Dedifferentiated amniotic fluid mesenchymal stem cell (primary cell): Measurements from ENCODE around the gene DNAI4.
"Not testable (repeated sequence)": the region's sequence is repeated elsewhere in the genome, so short reads cannot be mapped to it uniquely, and the experiment has no call there.

Source experiments
- DNase-seq: peaks from one replicate; pipeline ENCODE4 v3.0.0-alpha.2; 2016; ENCODE audit errors: extremely low spot score

The DNAI4 gene

DNA sequence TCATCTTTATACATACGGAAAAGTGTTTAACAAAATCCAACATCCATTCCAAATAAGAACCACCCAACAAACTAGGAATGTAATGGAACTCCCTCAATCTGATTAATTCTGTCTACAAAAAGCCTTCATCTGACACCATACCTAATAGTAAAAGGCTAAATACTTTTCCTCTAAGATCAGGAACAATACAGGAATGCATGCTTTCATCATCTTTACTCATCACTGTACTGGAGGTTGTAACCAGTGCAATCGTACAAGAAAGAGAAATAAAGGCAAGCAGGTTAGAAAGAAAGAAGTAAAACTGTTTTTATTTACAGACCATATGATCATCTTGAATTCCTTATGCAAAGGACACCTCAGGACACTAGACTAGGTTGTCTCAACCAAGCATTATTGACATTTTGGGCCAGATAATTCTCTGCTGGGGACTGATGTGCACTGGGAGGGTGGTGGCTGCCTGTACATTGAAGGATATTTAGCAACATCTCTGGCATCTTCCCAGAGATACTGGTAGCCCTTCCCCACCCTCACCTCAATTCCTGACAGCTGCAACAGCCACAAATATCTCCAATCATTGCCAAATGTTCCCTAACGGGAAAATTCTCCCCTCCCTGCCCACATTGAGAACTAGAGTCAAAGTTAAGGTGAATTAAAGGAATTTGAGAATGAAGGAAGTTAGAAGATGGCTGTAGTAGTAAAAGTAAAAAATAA is 93.0 kb downstream of the DNAI4 start:
- no peak for DNase-seq

DNA sequence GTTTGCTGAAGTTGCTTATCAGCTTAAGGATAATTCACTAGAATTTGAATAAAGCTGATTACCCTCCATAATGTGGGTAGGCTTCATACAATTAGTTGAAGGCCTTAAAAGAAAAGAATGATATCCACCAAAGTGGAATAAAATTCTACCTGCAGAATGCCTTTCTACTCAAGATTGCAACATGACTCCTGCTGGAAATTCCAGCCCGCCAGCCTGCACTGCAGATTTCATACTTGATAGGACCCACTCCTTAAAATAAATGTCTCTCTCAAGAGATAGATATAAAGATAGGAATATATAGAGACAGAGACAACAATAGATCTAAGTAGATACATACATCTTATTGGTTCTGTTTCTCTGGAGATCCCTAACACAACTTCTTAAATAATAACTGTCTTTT is 99.9 kb downstream of the DNAI4 start:
- DNase-seq = no peak

DNA sequence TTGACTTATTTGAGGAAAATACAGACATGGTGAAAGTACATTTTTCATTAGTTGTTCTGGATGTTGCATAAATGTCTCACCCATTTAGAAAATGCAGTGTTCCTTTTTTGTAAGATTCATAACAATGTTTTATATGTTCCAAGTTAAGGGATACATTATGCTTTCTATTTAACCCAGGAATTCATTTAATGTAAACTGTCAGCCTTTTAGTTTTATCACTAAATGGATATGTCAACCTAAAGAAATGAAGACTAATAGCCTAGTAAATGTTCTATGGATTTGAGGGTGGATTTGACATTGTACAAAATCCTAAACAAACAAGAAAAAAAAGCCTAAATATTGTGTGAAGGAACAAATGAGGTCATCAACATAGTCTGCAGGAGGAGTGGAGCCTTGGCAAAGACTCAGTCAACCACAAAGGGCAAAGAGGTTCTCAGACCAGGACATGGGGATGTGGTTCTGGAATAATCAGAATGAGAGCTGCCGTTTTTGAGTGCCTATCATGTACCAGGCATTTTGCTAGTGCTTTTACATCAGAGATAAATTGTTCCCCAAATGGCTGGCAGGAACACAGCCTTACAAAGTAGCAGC is 114.8 kb downstream of the DNAI4 start:
- DNase-seq = peak; percentile 41

DNA sequence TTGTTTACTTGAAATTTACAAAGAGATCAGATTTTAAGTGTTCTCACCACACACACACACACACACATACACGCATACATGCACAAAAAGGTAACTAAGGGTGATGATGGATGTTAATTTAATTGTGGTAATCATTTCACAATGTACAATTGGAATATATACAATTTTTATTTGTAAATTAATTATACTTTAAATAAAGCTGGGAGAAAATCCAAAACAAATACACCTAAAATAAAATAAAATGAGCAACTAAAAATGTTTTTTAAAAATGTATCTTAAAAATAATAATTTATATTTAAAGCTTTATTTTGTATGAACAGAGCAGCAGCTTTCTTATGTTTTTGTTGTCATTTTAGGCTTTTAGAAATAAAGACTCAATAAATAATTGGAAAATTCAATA is 115.4 kb downstream of the DNAI4 start:
- DNase-seq = no peak

DNA sequence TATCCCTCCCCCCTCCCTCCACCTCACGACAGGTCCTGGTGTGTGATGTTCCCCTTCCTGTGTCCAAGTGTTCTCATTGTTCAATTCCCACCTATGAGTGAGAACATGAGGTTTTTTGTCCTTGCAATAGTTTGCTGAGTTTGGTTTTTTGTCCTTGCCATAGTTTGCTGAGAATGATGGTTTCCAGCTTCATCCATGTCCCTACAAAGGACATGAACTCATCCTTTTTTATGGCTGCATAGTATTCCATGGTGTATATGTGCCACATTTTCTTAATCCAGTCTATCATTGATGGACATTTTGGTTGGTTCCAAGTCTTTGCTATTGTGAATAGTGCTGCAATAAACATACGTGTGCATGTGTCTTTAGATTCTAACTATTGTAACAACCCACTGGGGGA is 128.8 kb downstream of the DNAI4 start:
- DNase-seq = not testable (repeated sequence)

DNA sequence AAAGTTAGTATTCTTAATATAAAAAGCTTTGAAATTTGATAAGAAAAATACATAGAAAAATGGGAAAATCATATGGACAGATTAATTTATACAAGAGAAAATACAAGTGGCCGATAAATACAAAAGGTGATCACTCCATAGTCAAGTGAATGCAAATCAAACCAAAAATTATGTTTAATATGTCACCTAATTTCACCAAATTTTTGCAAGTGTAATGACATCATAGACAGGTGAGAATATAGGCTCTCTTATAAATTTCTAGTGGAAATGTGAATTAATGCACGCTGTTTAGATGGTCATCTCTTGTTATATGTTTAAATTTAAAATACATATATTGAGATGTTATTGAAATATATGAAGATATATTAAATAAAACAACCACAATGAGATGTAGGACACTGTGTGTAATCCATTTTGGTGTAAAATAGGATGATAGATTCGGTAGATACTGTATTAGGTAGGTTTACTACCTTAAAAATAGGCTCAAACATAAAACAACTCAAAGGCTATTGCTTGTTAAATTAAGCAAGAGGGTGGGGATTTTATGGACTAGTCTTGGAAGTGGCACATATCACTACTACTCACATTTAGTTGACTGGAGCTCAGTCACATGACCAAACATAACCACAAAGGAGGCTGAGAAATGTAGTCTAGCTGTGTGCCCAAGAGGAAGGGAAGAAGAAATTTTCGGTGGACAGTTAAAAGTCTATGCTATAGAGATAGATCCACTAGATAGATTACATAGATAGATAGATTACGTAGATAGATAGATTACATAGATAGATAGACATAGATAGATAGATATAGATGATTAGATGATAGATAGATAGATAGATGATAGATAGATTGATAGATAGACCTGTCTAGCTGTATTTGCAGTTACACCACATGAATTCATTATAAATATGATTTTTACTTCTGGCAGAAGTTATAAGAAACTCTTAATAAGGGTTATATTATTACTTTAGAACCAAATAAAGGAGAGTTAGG is 132.7 kb downstream of the DNAI4 start:
- DNase-seq = no peak

DNA sequence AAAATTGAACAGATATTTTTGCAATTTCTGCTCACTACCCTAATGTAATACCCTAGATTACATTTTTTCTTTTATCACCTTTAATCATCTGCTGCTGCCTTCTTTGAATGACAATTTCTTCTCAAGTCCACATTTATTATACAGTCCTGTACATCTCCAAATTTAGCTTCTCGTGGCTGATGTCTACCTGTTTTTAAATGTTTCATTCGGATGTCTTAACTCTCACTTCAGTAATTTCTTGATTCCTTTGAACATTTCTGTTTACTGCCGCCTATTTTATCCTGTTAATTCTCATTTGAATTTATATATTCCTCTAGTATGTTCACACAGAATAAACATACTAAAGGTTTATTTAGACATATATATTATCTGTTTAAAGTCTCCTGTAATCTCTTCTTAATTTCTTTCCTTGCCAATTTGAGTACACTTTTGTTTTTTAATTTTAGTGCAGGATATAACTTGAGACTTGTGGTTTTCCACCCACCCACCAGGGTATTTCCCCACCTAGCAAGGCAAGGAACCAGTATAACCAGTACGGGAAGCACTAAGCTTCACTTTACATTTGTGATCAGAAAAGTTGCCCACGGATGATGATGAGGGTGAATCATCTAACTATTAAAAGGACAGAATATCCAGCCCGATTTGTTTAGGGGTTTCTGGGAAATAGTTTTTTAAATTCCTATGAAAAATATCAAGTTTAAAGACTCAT is 136.3 kb downstream of the DNAI4 start:
- no peak for DNase-seq

DNA sequence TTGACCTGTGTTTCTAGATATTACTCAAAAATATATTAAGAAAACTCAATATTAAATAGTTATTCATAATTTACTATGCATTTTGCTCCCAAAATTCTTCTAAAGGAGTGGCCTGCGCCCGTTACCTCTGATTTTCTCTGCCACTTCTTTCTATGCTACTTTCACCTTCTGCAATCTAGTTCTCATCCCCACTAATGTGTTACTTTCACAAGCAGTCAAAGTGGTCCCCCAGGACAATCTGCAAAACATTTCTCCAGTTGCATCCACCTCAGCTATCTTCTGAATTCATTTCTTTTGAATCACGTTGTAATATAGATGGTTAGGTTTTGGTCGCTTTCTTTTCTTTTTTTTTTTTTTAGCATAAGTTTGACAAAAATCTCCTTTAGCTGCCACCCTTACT is 137.0 kb downstream of the DNAI4 start:
- no peak for DNase-seq

DNA sequence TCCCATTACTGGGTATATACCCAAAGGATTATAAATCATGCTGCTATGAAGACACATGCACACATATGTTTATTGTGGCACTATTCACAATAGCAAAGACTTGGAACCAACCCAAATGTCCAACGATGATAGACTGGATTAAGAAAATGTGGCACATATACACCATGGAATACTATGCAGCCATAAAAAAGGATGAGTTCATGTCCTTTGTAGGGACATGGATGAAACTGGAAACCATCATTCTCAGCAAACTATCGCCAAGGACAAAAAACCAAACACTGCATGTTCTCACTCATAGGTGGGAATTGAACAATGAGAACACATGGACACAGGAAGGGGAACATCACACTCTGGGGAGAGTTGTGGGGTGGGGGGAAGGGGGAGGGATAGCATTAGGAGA is 138.9 kb downstream of the DNAI4 start:
- not testable (repeated sequence) for DNase-seq

DNA sequence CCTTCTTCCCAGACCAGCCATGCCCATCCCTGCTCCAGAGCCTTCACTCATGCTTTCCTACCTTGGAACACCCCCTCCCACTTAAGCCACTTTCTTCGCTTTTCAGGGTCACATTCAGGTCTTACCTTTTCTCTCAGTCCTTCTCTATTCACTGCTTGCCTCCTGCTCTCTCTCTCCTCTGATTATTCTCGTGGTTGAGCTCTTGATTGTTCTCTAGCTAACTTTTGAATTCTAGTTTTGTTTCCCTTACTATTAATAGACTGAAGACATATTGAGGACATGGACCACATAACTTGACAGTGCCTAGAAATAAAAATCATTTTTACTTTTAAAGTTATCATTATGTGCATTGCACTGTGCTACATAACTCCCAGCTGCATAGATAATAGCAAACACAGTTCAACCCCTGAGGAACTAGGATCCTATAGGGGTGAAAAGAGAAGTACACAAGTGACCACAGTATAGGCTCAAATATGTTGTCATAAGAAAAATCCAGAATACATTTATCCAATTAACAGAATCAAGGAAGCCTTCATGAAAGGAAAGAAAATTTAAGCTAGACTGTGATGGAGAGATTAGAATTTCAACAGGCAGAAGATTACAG is 145.1 kb downstream of the DNAI4 start:
- DNase-seq = no peak

DNA sequence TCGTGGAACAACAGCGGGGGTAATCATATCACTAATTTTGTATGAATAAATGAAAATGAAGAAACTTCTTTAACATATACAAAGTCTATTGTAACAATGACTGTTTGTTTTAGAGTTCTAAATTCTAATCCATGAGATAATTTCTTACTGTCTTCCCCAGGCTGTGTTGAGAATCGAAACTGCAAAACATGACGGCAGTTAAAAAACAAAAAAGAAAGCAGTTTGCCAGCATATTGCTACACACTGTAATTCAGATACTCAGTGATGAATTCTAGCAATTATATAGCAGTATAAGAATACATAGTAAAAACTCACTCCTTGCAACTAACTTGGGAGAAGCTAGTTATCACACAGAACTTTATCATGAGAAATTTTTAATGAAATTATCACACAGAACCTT is 145.7 kb downstream of the DNAI4 start:
- DNase-seq = no peak

DNA sequence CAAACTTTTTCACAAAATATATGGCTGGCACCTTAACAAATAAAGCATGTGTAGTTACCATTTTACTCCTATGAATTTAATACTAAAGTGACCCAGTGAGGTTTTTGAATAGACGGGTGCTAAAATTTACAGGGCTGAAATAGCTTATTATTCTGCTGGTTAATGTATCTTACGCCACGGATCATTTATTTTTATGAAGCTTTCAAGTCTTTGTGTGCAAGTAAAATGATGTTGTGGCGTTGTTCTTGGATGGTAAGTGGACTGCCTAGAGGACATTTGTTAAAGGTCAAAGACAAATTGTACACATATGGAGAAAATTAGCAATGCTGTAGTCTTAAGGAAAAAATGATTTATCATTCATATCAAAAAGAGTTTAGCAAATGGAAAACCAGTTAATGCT is 146.4 kb downstream of the DNAI4 start:
- DNase-seq = no peak

DNA sequence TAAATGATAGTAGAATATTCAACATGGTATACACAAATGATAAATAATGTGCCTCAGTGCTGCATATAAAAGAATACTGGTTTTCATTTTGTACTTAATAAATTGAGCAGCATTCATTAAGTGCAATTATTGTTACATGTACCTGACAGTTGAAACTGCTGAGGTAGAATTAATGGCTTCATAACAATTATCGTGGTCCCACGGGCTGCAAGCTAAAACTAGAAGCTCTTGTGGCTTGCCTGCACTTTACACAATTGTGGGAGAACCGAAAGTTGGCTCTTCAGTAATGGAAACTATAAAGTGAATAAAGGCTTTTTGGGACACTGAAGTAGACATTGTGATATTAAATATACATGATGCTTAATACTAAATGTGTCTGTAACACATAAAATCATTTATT is 146.8 kb downstream of the DNAI4 start:
- no peak for DNase-seq

DNA sequence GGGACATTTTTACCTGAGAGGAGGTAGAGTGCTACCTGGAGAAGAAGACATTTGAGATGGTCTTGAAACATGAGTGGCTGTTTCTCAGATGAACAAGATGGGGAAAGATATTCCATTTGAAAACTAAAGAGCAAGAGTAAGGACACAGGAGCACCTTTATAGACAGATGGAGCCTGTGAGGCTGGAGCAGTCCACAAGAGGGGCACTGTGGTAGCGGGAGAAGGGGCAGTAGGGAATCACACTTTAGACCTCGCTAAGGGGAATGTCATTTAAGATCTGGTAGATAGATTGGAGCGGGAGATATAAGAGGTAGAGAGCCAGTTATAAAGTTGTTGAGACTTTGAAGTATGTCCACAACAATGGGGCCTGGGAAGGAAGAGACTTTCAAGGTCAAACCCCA is 149.0 kb downstream of the DNAI4 start:
- no peak for DNase-seq

DNA sequence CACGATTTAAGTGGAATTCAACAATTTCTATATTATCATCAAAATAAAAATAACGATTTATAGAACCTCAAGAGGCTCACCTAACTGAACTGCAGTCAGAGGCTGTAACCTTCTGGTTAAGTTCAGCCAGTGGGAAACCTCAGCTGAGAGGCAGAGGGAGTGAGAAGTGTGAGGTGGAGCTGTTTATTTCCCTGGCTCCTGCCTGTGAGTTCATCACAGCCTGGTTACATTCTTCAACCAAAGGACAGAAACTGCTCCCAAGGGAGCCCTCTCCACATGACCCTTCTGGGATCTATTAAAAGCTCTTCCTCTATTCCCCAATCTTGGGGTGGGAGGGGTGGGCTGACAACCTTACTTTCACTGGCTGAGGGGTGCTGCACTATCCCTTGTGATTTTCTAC is 150.2 kb downstream of the DNAI4 start:
- DNase-seq = no peak

DNA sequence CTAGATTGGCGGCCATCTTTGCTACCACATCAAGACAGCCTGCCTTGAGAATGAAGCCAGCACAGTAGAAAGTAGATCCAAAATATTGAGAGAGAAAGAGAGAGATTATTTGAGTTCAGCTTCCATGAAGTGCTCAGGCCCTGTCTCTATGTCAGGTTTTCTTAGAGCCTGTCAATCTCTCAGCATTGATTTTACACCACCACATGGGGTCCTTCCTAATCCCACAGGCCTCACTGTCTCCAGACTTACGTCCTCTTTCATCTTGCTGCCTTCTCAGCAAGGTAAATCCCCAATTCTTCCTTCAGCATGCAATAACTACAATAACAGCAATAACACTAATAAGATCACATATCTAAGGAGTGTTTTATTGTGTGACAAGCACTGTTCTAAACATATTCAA is 151.4 kb downstream of the DNAI4 start:
- no peak for DNase-seq

DNA sequence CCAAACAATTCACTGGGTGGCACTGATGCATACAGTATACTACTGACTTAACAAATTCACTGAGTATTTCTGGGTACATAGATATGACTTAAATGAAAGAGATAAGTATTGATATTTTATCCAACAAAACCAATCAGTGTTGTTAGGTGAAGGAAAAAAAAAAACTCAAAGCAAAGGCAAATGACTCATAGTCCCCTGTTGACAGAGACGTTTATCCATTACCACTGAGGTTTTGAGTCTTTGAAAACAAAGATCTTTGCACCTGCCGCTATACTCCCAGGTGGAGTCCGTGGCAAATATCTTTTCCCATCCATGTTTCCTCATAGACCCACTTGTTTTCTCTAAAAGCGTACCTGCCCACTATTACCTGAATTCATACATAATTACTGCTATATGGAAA is 154.0 kb downstream of the DNAI4 start:
- no peak for DNase-seq

DNA sequence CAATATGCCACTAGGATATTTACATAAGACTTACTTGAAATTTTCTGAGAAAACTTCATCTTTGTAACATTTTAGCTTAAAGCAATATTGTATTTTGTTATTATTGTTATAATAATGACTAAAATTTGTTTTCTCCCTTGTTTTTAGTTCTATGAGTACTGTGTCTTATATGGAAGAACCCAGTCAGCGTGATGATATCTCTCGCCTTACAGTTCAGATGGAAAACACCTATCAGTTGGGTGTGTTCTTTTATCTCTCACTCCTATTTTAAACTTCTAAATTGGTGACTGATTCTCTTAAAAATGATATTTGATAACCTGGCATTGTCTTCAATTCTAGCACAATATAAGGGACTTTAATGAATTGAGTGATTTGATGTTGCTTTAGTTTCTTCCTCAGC is 154.4 kb downstream of the DNAI4 start:
- no peak for DNase-seq

DNA sequence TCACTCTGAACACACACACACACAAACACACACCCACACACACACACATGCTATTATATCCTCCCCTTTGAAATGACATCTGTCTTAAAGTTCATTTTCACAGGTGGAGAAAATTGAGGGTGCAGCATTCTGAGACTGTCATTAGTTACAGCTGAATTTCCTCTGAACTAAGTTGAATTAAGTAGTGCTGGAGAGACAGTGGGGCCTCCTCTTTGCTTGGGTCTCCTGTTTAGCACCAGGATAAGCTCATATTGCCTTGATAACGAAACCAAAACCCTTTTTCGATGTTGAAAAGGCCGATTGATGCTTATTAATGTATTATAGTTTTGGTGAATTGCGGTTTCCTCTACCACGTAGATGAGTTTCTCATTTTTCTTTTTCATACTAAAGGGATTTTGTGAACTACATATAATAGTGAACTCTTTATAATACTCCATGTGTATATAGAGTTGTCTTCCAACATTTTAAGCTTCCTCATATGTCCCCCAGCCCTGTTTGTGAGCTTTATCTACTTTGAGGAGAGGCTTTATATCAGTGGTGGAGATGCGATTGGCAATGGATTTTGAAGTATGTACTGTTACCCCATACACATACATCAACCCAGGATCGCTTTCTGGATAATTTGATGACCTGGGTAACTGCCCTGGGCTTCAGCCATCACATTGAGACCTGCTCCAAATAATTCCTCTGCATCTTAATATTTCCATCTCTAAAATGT is 155.0 kb downstream of the DNAI4 start:
- DNase-seq = no peak

DNA sequence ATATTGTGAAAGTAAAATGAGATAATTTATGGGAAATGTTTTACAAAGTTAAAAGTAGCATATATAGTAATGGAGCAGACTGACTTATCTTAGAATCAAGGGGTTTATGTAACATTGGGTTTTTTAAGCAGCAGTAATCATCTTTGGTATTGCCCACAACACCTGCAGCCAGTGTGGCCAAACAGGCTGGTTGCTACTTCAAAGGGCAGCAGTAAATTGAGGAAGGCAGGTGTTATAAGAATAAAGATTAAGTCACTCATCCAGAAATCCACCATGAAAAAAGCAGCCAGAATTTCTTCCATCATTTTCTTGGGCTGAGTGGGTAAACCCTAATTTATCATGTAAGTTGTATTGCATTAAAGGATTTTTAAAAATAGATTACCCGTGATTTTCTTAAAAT is 155.7 kb downstream of the DNAI4 start:
- no peak for DNase-seq

DNA sequence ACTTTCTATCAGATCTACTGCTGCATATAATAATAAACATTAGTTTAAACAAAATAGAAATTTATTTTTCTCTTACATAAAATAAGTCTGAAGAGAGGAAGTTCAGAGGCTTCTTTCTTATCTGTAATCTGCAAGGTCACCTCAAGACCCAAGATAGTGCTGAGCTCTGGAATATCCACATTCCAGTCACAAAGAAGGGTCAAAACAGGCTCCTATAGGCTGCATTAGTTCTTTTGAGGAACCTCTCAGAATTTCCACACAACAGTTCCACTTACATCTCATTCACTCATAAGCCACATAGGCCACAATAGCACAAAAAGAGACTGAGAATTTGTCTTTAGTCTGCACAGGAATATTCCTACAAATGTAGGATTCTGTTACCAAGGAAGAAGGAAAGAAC is 157.0 kb downstream of the DNAI4 start:
- no peak for DNase-seq
